Measurements from ENCODE around the gene DUSP16. TPM values are rescaled to one million over a fixed set of nuclear protein-coding genes. Genes with fewer than 3 reads are reported as not detected.

Gene DUSP16
- total RNA-seq, 1 donor from 2014 or later = 26.1 TPM

- no peak overlapping the region for H3K27ac ChIP-seq
- peaks cover 10% of the 10 kb centered on the region for H3K4me1 Mint-ChIP-seq
- no peak overlapping the region for H3K4me3 Mint-ChIP-seq
- no peaks in the 10 kb centered on the region for H3K4me1 ChIP-seq
- H3F3A ChIP-seq (ENCODE audit: low read depth) = no peaks in the 10 kb centered on the region
- H4K20me1 ChIP-seq (ENCODE audit: low read depth) = no peaks in the 10 kb centered on the region
- no peak overlapping the region for H2AFZ ChIP-seq (replicated peaks)
- H3K79me2 ChIP-seq (ENCODE audit: low read depth) = no peaks in the 10 kb centered on the region
- H3K36me3 ChIP-seq = no peaks in the 10 kb centered on the region
- H3K4me2 ChIP-seq = no peak overlapping the region
- no peaks in the 10 kb centered on the region for H3K9me3 ChIP-seq (ENCODE audit: low read depth)
- no peaks in the 10 kb centered on the region for H3K36me3 Mint-ChIP-seq
- no peaks in the 10 kb centered on the region for H3K27me3 ChIP-seq
- H3K27me3 Mint-ChIP-seq (ENCODE audit: insufficient read depth, low read depth) = no peaks in the 10 kb centered on the region
- H3K4me3 ChIP-seq = no peak overlapping the region
- TF ChIP-seq EZH2 (IDR thresholded peaks at IDR 0.05) = no peak
- no peak for TF ChIP-seq EZH2phosphoT487 (IDR thresholded peaks at IDR 0.05)
- TF ChIP-seq, protein P1, sequence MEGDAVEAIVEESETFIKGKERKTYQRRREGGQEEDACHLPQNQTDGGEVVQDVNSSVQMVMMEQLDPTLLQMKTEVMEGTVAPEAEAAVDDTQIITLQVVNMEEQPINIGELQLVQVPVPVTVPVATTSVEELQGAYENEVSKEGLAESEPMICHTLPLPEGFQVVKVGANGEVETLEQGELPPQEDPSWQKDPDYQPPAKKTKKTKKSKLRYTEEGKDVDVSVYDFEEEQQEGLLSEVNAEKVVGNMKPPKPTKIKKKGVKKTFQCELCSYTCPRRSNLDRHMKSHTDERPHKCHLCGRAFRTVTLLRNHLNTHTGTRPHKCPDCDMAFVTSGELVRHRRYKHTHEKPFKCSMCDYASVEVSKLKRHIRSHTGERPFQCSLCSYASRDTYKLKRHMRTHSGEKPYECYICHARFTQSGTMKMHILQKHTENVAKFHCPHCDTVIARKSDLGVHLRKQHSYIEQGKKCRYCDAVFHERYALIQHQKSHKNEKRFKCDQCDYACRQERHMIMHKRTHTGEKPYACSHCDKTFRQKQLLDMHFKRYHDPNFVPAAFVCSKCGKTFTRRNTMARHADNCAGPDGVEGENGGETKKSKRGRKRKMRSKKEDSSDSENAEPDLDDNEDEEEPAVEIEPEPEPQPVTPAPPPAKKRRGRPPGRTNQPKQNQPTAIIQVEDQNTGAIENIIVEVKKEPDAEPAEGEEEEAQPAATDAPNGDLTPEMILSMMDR (IDR thresholded peaks at IDR 0.05) = no peak
- H3K9me3 Mint-ChIP-seq = no peaks in the 10 kb centered on the region
- DNase-seq (ENCODE audit: low spot score) = no peak
- no peak overlapping the region for H3K9ac ChIP-seq
- H3K27ac Mint-ChIP-seq = no peak overlapping the region
Measured at GRCh38 chr12:12443431-12443878, 119.2 kb downstream of the DUSP16 start.

GRCh38 chr12:12442548-12443071 is 120.1 kb downstream of the DUSP16 start:
- Histone ChIP-seq H3K79me2 (ENCODE audit: low read depth) (no peaks in the 10 kb centered on the region), H3K4me2 (no peak overlapping the region), H3K4me3 (no peak overlapping the region), H2AFZ (replicated peaks) (no peak overlapping the region), H3K36me3 (no peaks in the 10 kb centered on the region), H3K27me3 (no peaks in the 10 kb centered on the region), H3K9ac (no peak overlapping the region), H3K27ac (no peak overlapping the region), H3K9me3 (ENCODE audit: low read depth) (no peaks in the 10 kb centered on the region), H3K4me1 (no peaks in the 10 kb centered on the region), H4K20me1 (ENCODE audit: low read depth) (no peaks in the 10 kb centered on the region), H3F3A (ENCODE audit: low read depth) (no peaks in the 10 kb centered on the region)
- H3K27ac Mint-ChIP-seq = no peak overlapping the region
- DNase-seq (ENCODE audit: low spot score) = no peak
- no peaks in the 10 kb centered on the region for H3K27me3 Mint-ChIP-seq (ENCODE audit: insufficient read depth, low read depth)
- no peaks in the 10 kb centered on the region for H3K36me3 Mint-ChIP-seq
- H3K9me3 Mint-ChIP-seq = no peaks in the 10 kb centered on the region
- no peak overlapping the region for H3K4me3 Mint-ChIP-seq
- TF ChIP-seq, protein P1 (IDR thresholded peaks at IDR 0.05) = no peak
- no peak for TF ChIP-seq EZH2 (IDR thresholded peaks at IDR 0.05)
- no peak for TF ChIP-seq EZH2phosphoT487 (IDR thresholded peaks at IDR 0.05)
- H3K4me1 Mint-ChIP-seq = peaks cover 10% of the 10 kb centered on the region

GRCh38 chr12:12441843-12442461 is 120.7 kb downstream of the DUSP16 start:
- Histone ChIP-seq H3F3A (ENCODE audit: low read depth) (no peaks in the 10 kb centered on the region), H3K4me2 (no peak overlapping the region), H3K4me3 (no peak overlapping the region), H3K36me3 (no peaks in the 10 kb centered on the region), H3K27ac (no peak overlapping the region), H3K4me1 (no peaks in the 10 kb centered on the region), H3K27me3 (no peaks in the 10 kb centered on the region), H4K20me1 (ENCODE audit: low read depth) (no peaks in the 10 kb centered on the region), H3K9ac (no peak overlapping the region), H2AFZ (replicated peaks) (no peak overlapping the region), H3K79me2 (ENCODE audit: low read depth) (no peaks in the 10 kb centered on the region), H3K9me3 (ENCODE audit: low read depth) (no peaks in the 10 kb centered on the region)
- TF ChIP-seq, protein P1 (IDR thresholded peaks at IDR 0.05) = no peak
- no peak for TF ChIP-seq EZH2 (IDR thresholded peaks at IDR 0.05)
- TF ChIP-seq EZH2phosphoT487 (IDR thresholded peaks at IDR 0.05) = no peak
- no peaks in the 10 kb centered on the region for H3K9me3 Mint-ChIP-seq
- no peaks in the 10 kb centered on the region for H3K27me3 Mint-ChIP-seq (ENCODE audit: insufficient read depth, low read depth)
- peaks cover 5% of the 10 kb centered on the region for H3K36me3 Mint-ChIP-seq
- DNase-seq (ENCODE audit: low spot score) = no peak
- H3K27ac Mint-ChIP-seq = no peak overlapping the region
- H3K4me3 Mint-ChIP-seq = no peak overlapping the region
- peaks cover 10% of the 10 kb centered on the region for H3K4me1 Mint-ChIP-seq

Data from neural progenitor cell (in vitro differentiated cells).